Breast epithelium (tissue), 3 donors: Measurements from ENCODE around the gene ANP32A.

Source experiments
- CTCF ChIP-seq, 3 donors: fragments of 450-650 bp; IDR thresholded peaks; one replicate each; pipeline ENCODE4 v1.5.1; 2016 to 2017; ENCODE audit warnings: antibody characterized with exemption in 3 of 3, mild to moderate bottlenecking in 3 of 3, moderate library complexity in 3 of 3
- POLR2A ChIP-seq: fragments of 450-650 bp; IDR thresholded peaks from one replicate; pipeline ENCODE4 v1.6.1; 2016; ENCODE audit warnings: antibody characterized with exemption, mild to moderate bottlenecking, moderate library complexity
- POLR2AphosphoS5 ChIP-seq, 3 donors: sonication (generic); formaldehyde crosslinking; IDR thresholded peaks; one replicate each; pipeline ENCODE4 v1.6.1; 2017; ENCODE audit warnings: antibody characterized with exemption in 3 of 3

- TF ChIP-seq POLR2A (peak; percentile 29), CTCF (IDR thresholded peaks at IDR 0.05) (no peak), POLR2AphosphoS5 (IDR thresholded peaks at IDR 0.05) (peak; percentile 29 to 59 (median 39))
These were observed at the start of gene ANP32A for GRCh38 chr15:68820295-68821189.
